Measurements from ENCODE around the gene ARSH.
"Not testable (repeated sequence)": the region's sequence is repeated elsewhere in the genome, so short reads cannot be mapped to it uniquely, and the experiment has no call there.

The ARSH gene

GRCh38 chrX:3037218-3037617 lies 30.9 kb downstream of the ARSH start:
- DNase-seq (ENCODE audit: low read depth) = no peak

GRCh38 chrX:3044196-3044595 lies 37.9 kb downstream of the ARSH start:
- no peak for DNase-seq (ENCODE audit: low read depth)

GRCh38 chrX:3044671-3045070 lies 38.3 kb downstream of the ARSH start:
- no peak for DNase-seq (ENCODE audit: low read depth)

- DNase-seq (ENCODE audit: low read depth) = no peak
These were observed 40.2 kb downstream of the ARSH start for GRCh38 chrX:3046253-3047240.

GRCh38 chrX:3050523-3051175 lies 44.3 kb downstream of the ARSH start:
- not testable (repeated sequence) for DNase-seq (ENCODE audit: low read depth)

- DNase-seq (ENCODE audit: low read depth) = no peak
These were observed 46.5 kb downstream of the ARSH start for GRCh38 chrX:3052860-3053259.

- no peak for DNase-seq (ENCODE audit: low read depth)
These were observed 60.2 kb downstream of the ARSH start for GRCh38 chrX:3066555-3066954.

GRCh38 chrX:3075959-3076358 lies 69.6 kb downstream of the ARSH start:
- DNase-seq (ENCODE audit: low read depth) = no peak

GRCh38 chrX:3076416-3076991 lies 70.2 kb downstream of the ARSH start:
- no peak for DNase-seq (ENCODE audit: low read depth)
